Activated CD8-positive, alpha-beta T cell treated with anti-CD3 and anti-CD28 coated beads, Interleukin-2, amount 10 ng/mL, durations not matched to agents 7 days and 5 days (primary cell): ENCODE results near the gene FANCC. TPM values are rescaled to one million over a fixed set of nuclear protein-coding genes. Genes with fewer than 3 reads are reported as not detected.
"Not testable (repeated sequence)": the region's sequence is repeated elsewhere in the genome, so short reads cannot be mapped to it uniquely, and the experiment has no call there.

ENCODE experiments used
- ATAC-seq: fragments of 150-1000 bp; cut with Tn5 transposase; one replicate; pipeline ENCODE4 v1.10.0; 2021; ENCODE audit warnings: moderate library complexity
- CTCF ChIA-PET: fragments of 350-600 bp; sonication (Branson Sonifier 250); formaldehyde crosslinking; loops from one replicate; lab custom pipeline; 2021; ENCODE audit warnings: antibody characterized with exemption; lab: Charles Lee
- POLR2A ChIA-PET: fragments of 350-600 bp; sonication (Branson Sonifier 250); formaldehyde crosslinking; loops from one replicate; lab custom pipeline; 2021; ENCODE audit warnings: antibody characterized with exemption; lab: Charles Lee
- DNase-seq: peaks from one replicate; pipeline ENCODE4 v3.0.0-alpha.2; 2020
- H3K27ac Mint-ChIP-seq: one replicate; pipeline ENCODE4 v1.8.0; 2021; ENCODE audit warnings: mild to moderate bottlenecking, mixed read lengths
- H3K27me3 Mint-ChIP-seq: one replicate; pipeline ENCODE4 v1.8.0; 2021; ENCODE audit warnings: low read depth, mixed read lengths
- H3K36me3 Mint-ChIP-seq: one replicate; pipeline ENCODE4 v1.8.0; 2021; ENCODE audit warnings: low read depth, mixed read lengths
- H3K4me1 Mint-ChIP-seq: one replicate; pipeline ENCODE4 v1.8.0; 2021; ENCODE audit warnings: low read depth, mixed read lengths
- H3K4me3 Mint-ChIP-seq: one replicate; pipeline ENCODE4 v1.8.0; 2021; ENCODE audit warnings: mild to moderate bottlenecking, mixed read lengths
- H3K9me3 Mint-ChIP-seq: one replicate; pipeline ENCODE4 v1.8.0; 2022; ENCODE audit warnings: mixed read lengths; ENCODE audit not compliant: insufficient read depth
- total RNA-seq, 2 experiments: library from RNA; stranded (reverse); gene quantifications; one replicate each; pipeline ENCODE4 v1.2.3, GENCODE V29; 2021

Gene FANCC
- total RNA-seq, 2 experiments from 2014 or later = 18.2 to 19.0 TPM

- DNase-seq = no peak
- H3K4me3 Mint-ChIP-seq = no peak overlapping the region
- H3K4me1 Mint-ChIP-seq = no peaks in the 10 kb centered on the region
- no peaks in the 10 kb centered on the region for H3K27me3 Mint-ChIP-seq
- no peaks in the 10 kb centered on the region for H3K9me3 Mint-ChIP-seq
- no peak overlapping the region for H3K27ac Mint-ChIP-seq
- ChIA-PET POLR2A (no interaction called here), CTCF (no interaction called here)
- no peak for ATAC-seq
- peaks cover 15% of the 10 kb centered on the region for H3K36me3 Mint-ChIP-seq
Observed at GRCh38 chr9:95249986-95250385, 67.5 kb downstream of the FANCC start.

- CTCF ChIA-PET = no interaction called here
- ATAC-seq (no peak), DNase-seq (no peak)
- POLR2A ChIA-PET = no interaction called here
- Mint-ChIP-seq H3K27me3 (no peaks in the 10 kb centered on the region), H3K36me3 (peaks cover 15% of the 10 kb centered on the region), H3K4me1 (no peaks in the 10 kb centered on the region), H3K4me3 (no peak overlapping the region), H3K27ac (no peak overlapping the region), H3K9me3 (no peaks in the 10 kb centered on the region)
Observed at GRCh38 chr9:95246547-95246946, 71.0 kb downstream of the FANCC start.

GRCh38 chr9:95242613-95243012 is 74.9 kb downstream of the FANCC start:
- H3K9me3 Mint-ChIP-seq = no peaks in the 10 kb centered on the region
- CTCF ChIA-PET = interaction anchor here (1.6 to 2.0 kb wide), 2 partner anchors 75 to 111 kb away, joined by 5 to 7 read pairs; no protein-coding TSS in a partner anchor
- H3K27ac Mint-ChIP-seq = no peak overlapping the region
- no peaks in the 10 kb centered on the region for H3K27me3 Mint-ChIP-seq
- no peaks in the 10 kb centered on the region for H3K4me1 Mint-ChIP-seq
- DNase-seq (no peak), ATAC-seq (no peak)
- POLR2A ChIA-PET = no interaction called here
- peaks cover 18% of the 10 kb centered on the region for H3K36me3 Mint-ChIP-seq
- no peak overlapping the region for H3K4me3 Mint-ChIP-seq

- Mint-ChIP-seq H3K27me3 (no peaks in the 10 kb centered on the region), H3K36me3 (peaks cover 4% of the 10 kb centered on the region), H3K4me3 (no peak overlapping the region), H3K27ac (no peak overlapping the region), H3K4me1 (no peaks in the 10 kb centered on the region), H3K9me3 (no peaks in the 10 kb centered on the region)
- CTCF ChIA-PET = no interaction called here
- no peak for ATAC-seq
- no peak for DNase-seq
- POLR2A ChIA-PET = no interaction called here
Observed at GRCh38 chr9:95239071-95239470, 78.4 kb downstream of the FANCC start.

GRCh38 chr9:95237336-95237735 is 80.2 kb downstream of the FANCC start:
- DNase-seq (no peak), ATAC-seq (no peak)
- Mint-ChIP-seq H3K4me3 (no peak overlapping the region), H3K27me3 (no peaks in the 10 kb centered on the region), H3K4me1 (no peaks in the 10 kb centered on the region), H3K36me3 (peaks cover 12% of the 10 kb centered on the region), H3K27ac (no peak overlapping the region), H3K9me3 (no peaks in the 10 kb centered on the region)
- CTCF ChIA-PET = no interaction called here
- POLR2A ChIA-PET = no interaction called here

- ATAC-seq (no peak), DNase-seq (no peak)
- CTCF ChIA-PET = no interaction called here
- H3K9me3 Mint-ChIP-seq = peaks cover 4% of the 10 kb centered on the region
- peaks cover 6% of the 10 kb centered on the region for H3K4me1 Mint-ChIP-seq
- no peak overlapping the region for H3K4me3 Mint-ChIP-seq
- POLR2A ChIA-PET = no interaction called here
- no peak overlapping the region for H3K27ac Mint-ChIP-seq
- no peaks in the 10 kb centered on the region for H3K27me3 Mint-ChIP-seq
- H3K36me3 Mint-ChIP-seq = peaks cover 24% of the 10 kb centered on the region
Observed at GRCh38 chr9:95230046-95230445, 87.5 kb downstream of the FANCC start.

GRCh38 chr9:95229230-95229915 is 88.1 kb downstream of the FANCC start:
- peaks cover 4% of the 10 kb centered on the region for H3K9me3 Mint-ChIP-seq
- H3K4me3 Mint-ChIP-seq = no peak overlapping the region
- ChIA-PET CTCF (no interaction called here), POLR2A (no interaction called here)
- no peak for ATAC-seq
- DNase-seq = no peak
- no peak overlapping the region for H3K27ac Mint-ChIP-seq
- no peaks in the 10 kb centered on the region for H3K27me3 Mint-ChIP-seq
- peaks cover 22% of the 10 kb centered on the region for H3K36me3 Mint-ChIP-seq
- H3K4me1 Mint-ChIP-seq = peaks cover 6% of the 10 kb centered on the region

GRCh38 chr9:95226921-95227320 is 90.6 kb downstream of the FANCC start:
- peaks cover 6% of the 10 kb centered on the region for H3K4me1 Mint-ChIP-seq
- ChIA-PET POLR2A (no interaction called here), CTCF (interaction anchor here (1.1 kb wide), 1 partner anchor 991 kb away, joined by 3 read pairs; no protein-coding TSS in a partner anchor)
- DNase-seq = no peak
- no peak for ATAC-seq
- no peaks in the 10 kb centered on the region for H3K27me3 Mint-ChIP-seq
- H3K36me3 Mint-ChIP-seq = peaks cover 14% of the 10 kb centered on the region
- H3K9me3 Mint-ChIP-seq = peaks cover 4% of the 10 kb centered on the region
- H3K4me3 Mint-ChIP-seq = no peak overlapping the region
- no peak overlapping the region for H3K27ac Mint-ChIP-seq

GRCh38 chr9:95225726-95226106 is 91.8 kb downstream of the FANCC start:
- no peak overlapping the region for H3K4me3 Mint-ChIP-seq
- ChIA-PET POLR2A (no interaction called here), CTCF (interaction anchor here (0.8 kb wide), 1 partner anchor 45 kb away, joined by 3 read pairs; no protein-coding TSS in a partner anchor)
- no peak overlapping the region for H3K27ac Mint-ChIP-seq
- no peaks in the 10 kb centered on the region for H3K27me3 Mint-ChIP-seq
- H3K36me3 Mint-ChIP-seq = peaks cover 8% of the 10 kb centered on the region
- H3K9me3 Mint-ChIP-seq = no peaks in the 10 kb centered on the region
- H3K4me1 Mint-ChIP-seq = peaks cover 6% of the 10 kb centered on the region
- no peak for DNase-seq
- ATAC-seq = no peak

- Mint-ChIP-seq H3K27me3 (no peaks in the 10 kb centered on the region), H3K27ac (no peak overlapping the region), H3K9me3 (no peaks in the 10 kb centered on the region), H3K4me1 (peaks cover 6% of the 10 kb centered on the region), H3K4me3 (no peak overlapping the region), H3K36me3 (peaks cover 4% of the 10 kb centered on the region)
- ChIA-PET CTCF (interaction anchor here (0.8 kb wide), 1 partner anchor 45 kb away, joined by 3 read pairs; no protein-coding TSS in a partner anchor), POLR2A (no interaction called here)
- DNase-seq (no peak), ATAC-seq (no peak)
Observed at GRCh38 chr9:95225076-95225725, 92.3 kb downstream of the FANCC start.

GRCh38 chr9:95224376-95225019 is 93.0 kb downstream of the FANCC start:
- peaks cover 7% of the 10 kb centered on the region for H3K4me1 Mint-ChIP-seq
- peaks cover 3% of the 10 kb centered on the region for H3K36me3 Mint-ChIP-seq
- H3K27ac Mint-ChIP-seq = no peak overlapping the region
- DNase-seq (no peak), ATAC-seq (no peak)
- no peaks in the 10 kb centered on the region for H3K9me3 Mint-ChIP-seq
- no peaks in the 10 kb centered on the region for H3K27me3 Mint-ChIP-seq
- H3K4me3 Mint-ChIP-seq = no peak overlapping the region
- ChIA-PET CTCF (no interaction called here), POLR2A (interaction anchor here (0.7 kb wide), 1 partner anchor 20 kb away, joined by 3 read pairs; no protein-coding TSS in a partner anchor)

GRCh38 chr9:95220352-95220751 is 97.2 kb downstream of the FANCC start:
- H3K27me3 Mint-ChIP-seq, POLR2A ChIA-PET, H3K4me3 Mint-ChIP-seq, H3K9me3 Mint-ChIP-seq, H3K36me3 Mint-ChIP-seq, DNase-seq, ATAC-seq, CTCF ChIA-PET, H3K4me1 Mint-ChIP-seq, H3K27ac Mint-ChIP-seq: not testable (repeated sequence)
